ENCODE data around the gene ENTPD8. TPM values are rescaled to one million over a fixed set of nuclear protein-coding genes. Genes with fewer than 3 reads are reported as not detected.
A peak's percentile ranks its signal among the peaks of the same experiment; 100 is the strongest.

Gene ENTPD8
- total and polyA plus RNA-seq, 2 of the 13 experiments (the other 11 are each of a cell fraction or from before 2014, with no cell fraction given) = 0.26 to 0.44 TPM

DNA sequence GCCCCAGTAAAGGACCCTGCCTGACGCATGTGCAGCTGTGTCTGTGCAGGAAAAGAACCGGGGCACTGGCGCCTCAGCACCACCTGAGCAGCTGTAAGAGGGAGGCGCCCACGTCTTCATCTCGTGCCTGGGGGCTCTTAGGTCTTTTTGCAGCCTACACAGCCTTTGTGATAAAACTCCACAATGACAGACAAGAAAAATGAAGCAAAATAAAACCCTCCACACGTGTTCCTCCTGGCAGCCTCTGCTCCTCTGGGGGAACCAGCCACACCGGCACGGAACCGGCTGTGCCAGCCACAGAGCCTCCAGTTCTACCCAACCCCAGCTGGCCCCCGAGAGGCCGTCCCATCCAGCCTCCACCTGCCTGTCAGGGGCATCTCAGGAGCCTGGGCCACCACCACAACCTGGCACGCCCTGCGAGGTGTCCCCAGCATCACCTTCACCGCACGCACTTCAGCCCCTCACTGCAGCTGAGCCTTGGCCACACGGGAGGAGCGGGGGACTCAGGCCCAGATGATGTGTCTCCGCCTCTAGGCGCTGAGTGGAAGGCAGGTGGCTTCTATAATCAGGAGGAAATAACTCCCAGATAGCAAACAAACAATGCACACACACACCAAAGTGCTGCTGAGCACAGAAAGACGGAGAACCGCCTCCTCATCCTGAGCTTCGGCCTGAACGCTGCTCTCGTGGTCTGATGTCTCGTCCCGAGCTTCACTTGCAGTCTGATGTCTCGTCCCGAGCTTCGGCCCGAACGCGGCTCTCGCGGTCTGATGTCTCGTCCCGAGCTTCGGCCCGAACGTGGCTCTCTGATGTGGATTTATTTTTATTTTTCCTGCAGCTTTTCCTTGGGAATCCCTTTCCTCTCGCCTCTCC is 46.5 kb upstream of the ENTPD8 start (continued):
- TF ChIP-seq ZNF687 (CRISPR knock-in tag; IDR thresholded peaks at IDR 0.05) (peak; percentile 59), ZNF276 (CRISPR knock-in tag; IDR thresholded peaks at IDR 0.05; ENCODE audit: low read depth) (no peak), SYNCRIP (IDR thresholded peaks at IDR 0.05; ENCODE audit: insufficient read depth, low read depth, low read length) (no peak), PBX2 (CRISPR knock-in tag; IDR thresholded peaks at IDR 0.05) (no peak), ZFX (CRISPR knock-in tag; IDR thresholded peaks at IDR 0.05; ENCODE audit: low read depth) (0 out of 2 replicates have a peak, but pooled peaks have one; percentile 31), DR1 (CRISPR knock-in tag; IDR thresholded peaks at IDR 0.05) (no peak)
- TF ChIP-seq, protein P1, sequence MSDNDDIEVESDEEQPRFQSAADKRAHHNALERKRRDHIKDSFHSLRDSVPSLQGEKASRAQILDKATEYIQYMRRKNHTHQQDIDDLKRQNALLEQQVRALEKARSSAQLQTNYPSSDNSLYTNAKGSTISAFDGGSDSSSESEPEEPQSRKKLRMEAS (IDR thresholded peaks at IDR 0.05) = peak; percentile 35; the same call in 1 of the 2 replicates
- TF ChIP-seq, protein P2, sequence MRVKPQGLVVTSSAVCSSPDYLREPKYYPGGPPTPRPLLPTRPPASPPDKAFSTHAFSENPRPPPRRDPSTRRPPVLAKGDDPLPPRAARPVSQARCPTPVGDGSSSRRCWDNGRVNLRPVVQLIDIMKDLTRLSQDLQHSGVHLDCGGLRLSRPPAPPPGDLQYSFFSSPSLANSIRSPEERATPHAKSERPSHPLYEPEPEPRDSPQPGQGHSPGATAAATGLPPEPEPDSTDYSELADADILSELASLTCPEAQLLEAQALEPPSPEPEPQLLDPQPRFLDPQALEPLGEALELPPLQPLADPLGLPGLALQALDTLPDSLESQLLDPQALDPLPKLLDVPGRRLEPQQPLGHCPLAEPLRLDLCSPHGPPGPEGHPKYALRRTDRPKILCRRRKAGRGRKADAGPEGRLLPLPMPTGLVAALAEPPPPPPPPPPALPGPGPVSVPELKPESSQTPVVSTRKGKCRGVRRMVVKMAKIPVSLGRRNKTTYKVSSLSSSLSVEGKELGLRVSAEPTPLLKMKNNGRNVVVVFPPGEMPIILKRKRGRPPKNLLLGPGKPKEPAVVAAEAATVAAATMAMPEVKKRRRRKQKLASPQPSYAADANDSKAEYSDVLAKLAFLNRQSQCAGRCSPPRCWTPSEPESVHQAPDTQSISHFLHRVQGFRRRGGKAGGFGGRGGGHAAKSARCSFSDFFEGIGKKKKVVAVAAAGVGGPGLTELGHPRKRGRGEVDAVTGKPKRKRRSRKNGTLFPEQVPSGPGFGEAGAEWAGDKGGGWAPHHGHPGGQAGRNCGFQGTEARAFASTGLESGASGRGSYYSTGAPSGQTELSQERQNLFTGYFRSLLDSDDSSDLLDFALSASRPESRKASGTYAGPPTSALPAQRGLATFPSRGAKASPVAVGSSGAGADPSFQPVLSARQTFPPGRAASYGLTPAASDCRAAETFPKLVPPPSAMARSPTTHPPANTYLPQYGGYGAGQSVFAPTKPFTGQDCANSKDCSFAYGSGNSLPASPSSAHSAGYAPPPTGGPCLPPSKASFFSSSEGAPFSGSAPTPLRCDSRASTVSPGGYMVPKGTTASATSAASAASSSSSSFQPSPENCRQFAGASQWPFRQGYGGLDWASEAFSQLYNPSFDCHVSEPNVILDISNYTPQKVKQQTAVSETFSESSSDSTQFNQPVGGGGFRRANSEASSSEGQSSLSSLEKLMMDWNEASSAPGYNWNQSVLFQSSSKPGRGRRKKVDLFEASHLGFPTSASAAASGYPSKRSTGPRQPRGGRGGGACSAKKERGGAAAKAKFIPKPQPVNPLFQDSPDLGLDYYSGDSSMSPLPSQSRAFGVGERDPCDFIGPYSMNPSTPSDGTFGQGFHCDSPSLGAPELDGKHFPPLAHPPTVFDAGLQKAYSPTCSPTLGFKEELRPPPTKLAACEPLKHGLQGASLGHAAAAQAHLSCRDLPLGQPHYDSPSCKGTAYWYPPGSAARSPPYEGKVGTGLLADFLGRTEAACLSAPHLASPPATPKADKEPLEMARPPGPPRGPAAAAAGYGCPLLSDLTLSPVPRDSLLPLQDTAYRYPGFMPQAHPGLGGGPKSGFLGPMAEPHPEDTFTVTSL (CRISPR knock-in tag; IDR thresholded peaks at IDR 0.05; ENCODE audit: borderline replicate concordance) = no peak
- TF ChIP-seq, protein P3, sequence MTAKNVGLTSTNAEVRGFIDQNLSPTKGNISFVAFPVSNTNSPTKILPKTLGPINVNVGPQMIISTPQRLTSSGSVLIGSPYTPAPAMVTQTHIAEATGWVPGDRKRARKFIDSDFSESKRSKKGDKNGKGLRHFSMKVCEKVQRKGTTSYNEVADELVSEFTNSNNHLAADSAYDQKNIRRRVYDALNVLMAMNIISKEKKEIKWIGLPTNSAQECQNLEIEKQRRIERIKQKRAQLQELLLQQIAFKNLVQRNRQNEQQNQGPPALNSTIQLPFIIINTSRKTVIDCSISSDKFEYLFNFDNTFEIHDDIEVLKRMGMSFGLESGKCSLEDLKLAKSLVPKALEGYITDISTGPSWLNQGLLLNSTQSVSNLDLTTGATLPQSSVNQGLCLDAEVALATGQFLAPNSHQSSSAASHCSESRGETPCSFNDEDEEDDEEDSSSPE (CRISPR knock-in tag; IDR thresholded peaks at IDR 0.05) = no peak
